HG02759 (cell line): ENCODE measurements around the gene PHLDA1.

Source experiments
- ATAC-seq: cut with Tn5 transposase; IDR thresholded peaks from one replicate; pipeline ENCODE4 v1.9.1; 2021; ENCODE audit warnings: mild to moderate bottlenecking, moderate library complexity; ENCODE audit not compliant: unreplicated experiment

PHLDA1 gene

DNA sequence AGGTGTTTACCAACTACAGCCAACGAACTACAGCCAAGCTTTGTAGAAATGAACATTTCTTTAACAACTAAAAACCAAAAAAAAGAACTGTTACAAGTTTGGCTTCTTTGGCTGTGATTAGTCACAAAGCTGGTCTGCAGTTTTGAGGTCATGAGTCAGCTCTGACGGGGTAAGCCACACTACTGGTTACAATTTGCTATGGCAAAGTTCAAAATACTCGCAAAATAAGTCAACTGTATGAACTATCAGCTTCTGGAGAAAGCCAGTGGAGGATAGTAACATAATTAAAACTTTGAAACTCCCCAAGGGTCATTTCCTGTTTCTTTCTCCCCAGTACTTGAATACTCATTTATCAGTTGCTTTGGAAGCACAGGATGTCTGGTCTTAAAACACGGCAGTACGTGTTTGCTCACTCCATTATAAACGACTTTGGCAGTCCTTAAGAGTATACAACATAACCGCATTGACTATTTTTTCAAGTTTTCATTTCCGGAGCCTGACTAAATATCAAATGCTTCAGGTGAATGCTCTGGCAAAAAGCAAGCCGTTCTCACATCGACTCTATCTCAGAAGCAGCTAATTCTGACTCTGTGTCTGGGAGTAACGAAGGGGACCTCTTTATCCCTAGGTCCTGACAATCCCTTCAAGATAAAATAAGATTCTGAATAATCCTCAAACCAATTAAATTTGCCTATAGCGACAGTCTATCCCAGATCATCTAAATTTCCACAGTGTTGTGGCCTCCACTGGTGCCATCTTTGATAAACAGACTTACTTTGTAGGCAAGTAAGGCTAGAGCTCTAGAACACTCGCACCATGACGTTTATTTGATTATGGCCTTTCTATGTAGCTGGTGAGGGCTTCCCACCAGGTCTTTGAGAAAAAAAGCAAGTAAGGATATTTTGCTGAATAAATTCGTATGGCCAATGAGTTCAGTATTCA, 10.6 kb downstream of the PHLDA1 start:
- ATAC-seq = peak; percentile 70

DNA sequence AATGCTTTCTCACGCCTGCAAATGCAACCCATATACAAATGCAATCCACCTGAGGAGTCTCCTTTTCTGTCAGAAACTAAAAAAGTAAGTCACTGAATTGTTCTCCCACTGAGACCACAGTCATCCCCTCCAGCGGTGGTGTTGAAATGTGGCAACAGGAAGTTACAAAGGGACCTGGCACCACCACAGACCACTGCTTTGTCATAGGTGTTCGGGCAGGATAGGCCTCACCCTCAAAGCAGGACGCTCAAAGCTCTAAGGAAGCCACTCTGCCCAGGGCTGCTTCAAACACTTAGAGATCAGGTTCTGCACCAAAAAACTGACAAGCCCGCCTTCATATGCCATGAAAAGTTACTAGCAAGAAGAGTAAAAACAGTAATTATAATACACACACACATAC, 11.3 kb downstream of the PHLDA1 start:
- ATAC-seq = peak; percentile 64

DNA sequence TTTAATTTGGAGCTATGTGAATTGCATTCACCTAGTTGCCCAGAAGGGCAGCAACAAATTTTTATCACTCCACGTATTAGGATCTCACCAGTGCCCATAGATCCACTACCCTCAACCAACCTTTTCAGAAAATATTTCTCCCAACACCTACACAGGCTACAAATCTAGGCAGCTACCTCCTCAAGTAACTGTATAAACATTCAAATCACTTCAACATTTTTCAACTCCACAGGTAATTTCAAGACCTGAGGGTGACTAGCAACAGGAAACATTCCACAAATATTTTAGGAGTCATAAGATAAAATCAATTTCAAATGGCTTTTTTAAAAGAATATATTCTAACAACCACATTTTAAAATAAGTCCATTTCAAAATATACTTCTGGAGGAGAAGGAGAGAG, 12.9 kb downstream of the PHLDA1 start:
- ATAC-seq = no peak

DNA sequence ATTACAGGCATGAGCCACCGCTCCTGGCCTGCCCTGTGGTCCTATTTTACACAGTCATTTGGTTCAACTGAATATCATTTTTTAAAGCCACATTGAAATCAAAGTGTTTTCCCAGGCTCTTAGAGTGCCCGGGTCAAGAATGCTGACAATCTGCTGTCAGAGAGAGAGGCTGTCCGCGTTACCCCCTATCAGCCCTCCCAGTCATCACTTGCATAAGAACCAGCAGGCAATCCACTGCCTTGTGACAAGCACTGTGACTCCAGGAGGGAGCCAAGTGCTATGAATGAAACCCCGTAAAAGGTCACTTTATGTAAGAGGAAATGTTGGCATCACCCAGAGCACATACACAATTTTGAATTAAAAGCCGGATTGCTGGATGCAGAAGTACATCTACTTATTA, 13.5 kb downstream of the PHLDA1 start:
- ATAC-seq = no peak

DNA sequence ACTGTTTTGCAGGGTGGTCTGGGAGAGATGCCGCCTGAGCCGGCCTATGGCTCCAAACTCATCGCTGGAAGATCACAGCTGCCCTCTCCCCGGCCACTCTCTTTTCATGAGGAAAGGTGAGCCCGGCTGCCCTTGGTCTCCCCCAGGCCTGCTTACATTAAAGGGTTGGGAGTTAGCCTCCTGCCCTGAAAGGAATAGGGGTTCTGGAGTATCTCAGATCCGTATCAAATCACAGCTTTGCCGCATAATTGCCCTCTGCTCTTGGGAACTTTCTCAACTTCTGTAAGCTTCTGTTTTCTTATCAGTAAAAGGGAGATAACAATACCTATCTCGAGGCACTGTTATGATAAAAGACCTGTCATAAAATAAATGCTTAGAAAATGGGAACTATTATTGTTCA, 17.6 kb downstream of the PHLDA1 start:
- no peak for ATAC-seq

DNA sequence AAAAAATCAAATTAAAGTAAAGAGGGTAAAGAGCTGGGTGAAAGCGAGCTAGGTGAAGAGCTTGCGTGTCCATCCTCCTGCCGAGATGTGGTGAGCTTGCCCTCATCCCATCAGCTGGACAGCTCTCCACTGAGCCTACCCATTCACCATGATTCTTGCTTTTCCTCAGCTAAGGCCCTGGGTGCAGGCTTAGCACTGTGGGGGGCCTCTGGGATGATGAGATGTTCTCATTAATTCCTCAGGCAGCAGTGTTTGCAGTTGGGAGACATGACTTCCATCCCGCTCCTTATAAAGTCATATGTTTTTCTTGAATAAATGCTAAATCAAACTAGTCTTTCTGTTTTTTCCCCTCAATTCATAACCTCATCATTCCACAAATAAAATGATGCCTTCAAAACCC, 18.0 kb downstream of the PHLDA1 start:
- ATAC-seq = no peak

DNA sequence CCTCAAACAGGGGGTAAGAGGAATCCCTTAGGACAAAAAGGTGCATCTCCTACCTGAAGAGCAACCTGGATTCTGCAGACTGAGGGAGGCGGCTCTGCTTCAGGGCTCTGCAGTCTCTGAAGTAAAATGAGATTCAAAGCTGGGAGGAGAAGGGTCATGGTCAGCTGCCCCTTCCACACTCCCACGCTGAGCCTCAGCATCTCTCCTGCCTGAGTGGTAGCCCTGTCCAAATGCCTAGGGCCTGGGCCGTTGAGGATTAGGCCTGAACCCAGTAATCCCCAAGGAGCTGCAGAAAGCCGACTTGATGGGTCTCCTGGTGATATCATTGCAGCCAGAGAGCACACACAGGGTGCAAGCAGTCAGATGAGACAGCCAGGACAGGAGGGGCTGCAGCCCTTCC, 18.9 kb downstream of the PHLDA1 start:
- ATAC-seq = no peak

DNA sequence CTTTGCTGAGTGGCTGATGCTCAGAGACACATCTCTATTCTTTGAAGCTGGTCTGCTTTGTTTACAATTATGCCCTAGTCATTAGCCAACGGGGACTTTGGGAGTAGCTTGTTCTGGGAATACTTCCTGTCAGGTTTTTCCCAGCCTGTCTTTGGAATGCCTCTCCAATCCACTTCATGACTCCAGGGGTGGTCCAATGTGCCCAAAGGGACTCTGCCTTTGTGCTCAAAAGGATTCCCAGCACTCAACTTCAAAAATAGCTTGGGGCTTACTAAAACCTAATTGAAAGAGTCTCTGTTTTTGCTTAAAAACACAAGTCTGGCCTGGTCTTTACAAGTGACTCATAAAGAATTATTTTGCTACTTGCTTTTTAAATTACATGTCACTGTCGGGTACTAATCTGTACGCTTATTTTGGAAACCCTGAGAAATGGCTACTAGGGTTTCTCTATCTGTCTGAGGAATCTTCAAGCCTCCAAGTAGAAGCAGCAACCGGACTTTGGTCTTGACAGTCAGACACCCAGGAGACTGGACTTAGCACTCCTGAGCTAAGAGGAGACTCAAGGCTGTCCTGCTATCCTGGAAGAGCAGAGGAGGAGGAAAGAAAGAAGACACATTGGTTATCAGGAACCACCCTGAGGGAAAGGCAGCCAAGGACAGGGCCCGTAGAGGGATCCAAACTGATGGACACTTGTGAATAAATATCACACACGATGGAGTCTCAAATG, 20.7 kb downstream of the PHLDA1 start:
- ATAC-seq = no peak

DNA sequence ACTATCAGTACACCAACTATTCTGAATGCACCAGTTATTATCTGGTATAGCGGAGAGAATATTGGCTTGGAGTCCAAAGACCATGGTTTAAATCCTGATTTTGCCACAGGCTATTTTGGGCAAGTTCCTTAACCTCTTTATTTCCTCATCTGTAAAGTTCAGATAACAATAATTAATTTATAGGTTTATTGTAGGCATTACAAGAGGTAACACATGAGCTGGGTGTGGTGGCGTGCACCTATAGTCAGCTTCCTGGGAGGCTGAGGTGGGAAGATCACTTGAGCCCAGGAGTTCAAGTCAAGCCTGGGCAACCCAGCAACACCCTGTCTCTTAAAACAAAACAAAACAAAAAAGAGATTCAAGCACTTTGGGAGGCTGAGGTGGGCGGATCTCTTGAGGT, 23.1 kb downstream of the PHLDA1 start:
- no peak for ATAC-seq

DNA sequence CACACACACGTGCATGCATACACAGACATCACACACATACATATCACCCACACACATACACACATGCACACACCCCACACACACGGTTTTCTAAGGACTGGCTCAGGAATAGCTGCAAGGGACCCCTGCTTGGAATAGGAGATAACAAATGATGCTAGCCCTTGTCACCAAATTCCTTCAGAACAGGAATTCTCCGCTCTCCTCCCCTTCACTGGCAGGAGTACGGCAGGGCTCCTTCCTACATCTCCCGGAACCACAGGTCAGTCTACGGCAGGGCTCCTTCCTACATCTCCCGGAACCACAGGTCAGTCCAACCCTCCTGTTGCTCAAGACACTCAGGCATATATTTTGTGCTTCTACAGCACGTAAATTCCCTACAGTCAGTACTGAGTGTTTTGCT, 23.9 kb downstream of the PHLDA1 start:
- no peak for ATAC-seq

DNA sequence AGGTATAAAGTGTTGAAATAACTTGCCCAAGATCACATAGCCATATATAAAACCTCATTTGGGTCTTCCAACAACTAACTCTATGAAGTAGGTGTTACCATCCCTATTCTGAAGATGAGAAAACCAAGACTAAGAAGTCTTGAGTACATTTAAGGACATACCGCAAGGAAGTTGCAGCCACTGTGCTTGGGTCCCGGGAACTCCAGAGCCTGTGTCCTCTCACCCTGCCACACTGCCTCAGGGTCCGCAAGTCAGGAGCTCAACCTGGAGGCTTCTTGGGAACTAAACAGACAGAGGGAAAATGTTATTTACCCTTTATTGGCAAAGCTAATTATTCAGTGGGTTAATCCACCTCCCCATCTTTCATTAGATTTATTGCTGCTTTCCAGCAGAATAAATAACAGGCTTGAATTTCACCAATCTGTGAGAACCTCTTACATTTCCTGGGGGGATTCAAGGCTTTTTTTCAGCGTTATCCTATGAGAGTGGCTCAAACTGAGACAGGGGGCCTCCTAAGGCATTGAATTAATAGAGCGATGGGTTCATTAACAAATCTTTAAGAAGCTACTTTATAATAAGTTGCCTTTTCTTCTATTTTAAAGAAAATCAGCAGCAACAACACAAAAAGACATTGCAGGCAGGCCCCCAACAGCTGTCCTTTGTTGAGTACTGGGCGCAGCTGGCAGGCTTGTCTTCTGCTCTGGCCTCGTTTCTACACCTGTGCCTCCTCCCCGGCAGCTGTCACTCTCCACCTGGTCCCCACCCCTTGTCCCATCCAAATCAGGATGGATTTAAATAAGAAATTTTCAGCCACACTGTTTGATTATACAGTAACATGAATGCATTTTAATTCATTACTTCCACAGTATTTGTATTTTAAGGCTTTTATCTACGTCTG, 25.3 kb downstream of the PHLDA1 start:
- no peak for ATAC-seq

DNA sequence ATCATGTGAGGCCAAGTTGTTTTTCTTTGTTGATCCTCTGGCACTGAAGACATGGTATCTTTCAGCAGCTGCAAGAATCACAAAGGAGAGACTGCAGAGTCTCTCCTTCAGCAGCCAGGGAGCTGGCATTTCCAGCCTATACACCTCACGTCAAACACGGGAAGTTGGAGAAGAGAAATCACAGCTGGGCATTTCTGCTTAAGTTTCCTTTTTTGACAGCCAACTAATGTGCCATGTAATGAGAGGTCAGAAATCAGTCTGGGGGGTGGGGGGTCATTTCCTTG, 28.3 kb downstream of the PHLDA1 start:
- ATAC-seq = no peak

DNA sequence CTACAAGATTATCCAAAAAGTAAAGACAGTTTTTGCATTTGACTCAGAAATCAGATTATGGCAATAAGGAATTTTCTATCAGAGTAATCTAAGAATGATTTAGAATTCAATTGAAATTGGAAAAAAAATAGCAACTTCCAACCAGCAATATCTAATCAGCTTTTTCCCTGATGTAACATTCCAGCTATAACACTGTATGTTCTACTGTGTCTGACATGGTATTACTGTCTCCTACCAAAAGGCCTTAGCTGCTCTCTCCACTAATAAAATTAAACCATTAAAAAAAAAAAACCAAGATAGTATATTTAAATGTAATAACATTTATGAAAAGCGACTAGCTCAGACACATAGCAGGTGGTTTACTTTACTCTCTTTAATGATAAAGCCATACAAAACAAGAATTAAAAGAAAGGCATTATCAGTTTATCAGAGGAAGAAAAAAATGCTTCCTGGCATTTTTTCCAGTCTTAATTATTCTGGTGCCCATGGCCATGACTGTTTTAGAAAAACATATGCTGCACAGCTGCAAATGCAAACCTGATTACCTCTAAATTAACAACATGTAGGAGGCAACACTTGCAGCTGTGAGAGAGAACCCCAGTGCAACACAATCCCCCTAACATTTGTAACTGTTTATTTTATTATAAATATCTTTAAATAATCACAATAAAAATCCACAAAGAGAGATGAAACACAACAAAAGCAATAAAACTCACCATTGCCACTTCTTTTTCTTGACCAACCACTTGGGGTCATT, 28.8 kb downstream of the PHLDA1 start:
- no peak for ATAC-seq

DNA sequence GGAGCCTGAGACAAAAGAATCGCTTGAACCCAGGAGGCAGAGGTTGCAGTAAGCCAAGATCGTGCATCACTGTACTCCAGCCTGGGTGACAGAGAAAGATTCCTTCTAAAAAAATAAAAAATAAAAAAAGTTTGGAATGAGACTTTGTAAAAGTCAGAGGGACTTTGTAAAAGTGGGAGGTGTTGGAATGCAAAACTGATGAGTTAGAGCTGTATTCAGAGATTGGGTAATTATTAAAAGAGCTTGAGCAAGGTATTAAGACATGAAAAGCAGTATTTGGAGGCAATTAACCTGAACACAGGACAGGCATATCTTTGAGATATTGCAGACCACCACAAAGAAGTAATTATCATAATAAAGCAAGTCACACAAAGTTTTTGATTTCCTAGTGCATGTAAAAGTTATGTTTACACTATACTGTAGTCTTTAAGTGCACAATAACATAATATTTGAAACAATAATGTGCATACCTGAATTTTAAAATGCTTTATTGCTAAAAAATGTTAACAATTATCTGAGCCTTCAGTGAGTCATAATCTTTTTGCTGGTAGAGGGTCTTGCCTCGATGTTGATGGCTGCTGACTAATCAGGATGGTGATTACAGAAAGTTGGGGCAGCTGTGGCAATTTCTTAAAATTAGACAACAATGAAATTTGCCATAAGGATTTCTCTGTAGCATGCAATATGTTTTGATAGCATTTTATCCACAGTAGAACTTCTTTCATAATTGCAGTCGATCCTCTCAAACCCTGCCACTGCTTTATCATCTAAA, 33.1 kb downstream of the PHLDA1 start:
- no peak for ATAC-seq

DNA sequence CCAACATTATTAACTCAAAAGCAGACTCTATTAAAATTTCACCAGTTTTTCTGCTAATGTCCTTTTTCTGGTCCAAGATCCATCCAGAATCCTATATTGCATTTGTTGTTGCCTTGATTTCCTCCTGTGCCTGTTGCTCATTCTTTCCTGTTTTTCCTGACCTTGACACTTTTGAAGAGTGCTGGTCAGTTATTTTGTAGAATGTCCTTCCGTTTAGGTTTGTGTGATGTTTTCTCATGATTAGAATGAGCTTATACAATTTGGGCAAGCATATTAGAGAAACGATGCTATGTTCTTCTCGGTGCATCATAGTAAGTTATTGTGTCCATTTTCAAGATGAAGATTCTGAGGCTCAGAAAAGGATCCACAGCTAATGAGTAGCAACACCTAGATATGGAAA, 33.9 kb downstream of the PHLDA1 start:
- no peak for ATAC-seq

DNA sequence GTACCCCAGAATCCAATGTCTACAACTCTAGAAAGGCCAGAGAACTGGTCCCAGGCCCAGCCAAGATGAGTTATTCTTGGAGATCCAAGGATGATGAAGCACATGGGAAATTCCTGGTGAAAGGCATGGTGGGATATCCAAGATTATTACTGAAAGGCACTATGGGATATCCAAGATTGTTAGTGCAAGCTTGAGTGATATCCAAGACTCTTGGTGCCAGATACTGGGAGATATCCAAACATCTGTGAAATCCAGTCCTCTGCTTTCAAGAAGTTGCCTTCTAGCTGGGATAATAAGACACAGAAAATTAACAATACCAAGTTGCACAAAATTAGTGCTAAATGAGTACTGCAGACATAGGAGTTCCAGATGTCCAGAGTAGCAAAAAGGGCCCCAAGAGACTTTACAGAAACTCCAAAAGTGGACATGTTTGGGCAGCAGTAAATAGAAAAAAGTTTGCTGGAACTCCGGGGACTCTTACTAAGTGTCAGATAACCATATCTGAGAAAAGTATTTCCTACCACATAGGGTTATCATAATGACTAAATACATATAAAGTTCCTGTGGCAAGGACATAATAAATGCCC, 34.6 kb downstream of the PHLDA1 start:
- ATAC-seq = no peak

DNA sequence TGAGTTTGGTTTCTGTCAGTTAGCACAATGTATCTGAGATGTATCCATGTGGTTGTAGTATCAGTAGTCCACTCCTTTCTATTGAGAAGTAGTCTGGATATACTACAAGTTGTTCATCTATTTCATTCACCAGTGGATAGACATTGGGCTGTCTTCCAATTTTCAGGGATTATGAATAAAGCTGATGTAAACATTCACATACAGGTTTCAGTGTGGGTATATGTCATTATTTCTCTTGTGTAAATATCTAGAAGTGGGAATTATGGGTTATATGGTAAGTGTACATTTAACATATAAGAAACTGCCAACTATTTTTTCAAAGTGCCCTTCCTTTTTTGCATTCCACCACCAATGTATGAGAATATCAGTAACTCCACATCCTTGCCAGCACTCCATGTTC, 35.9 kb downstream of the PHLDA1 start:
- no peak for ATAC-seq

DNA sequence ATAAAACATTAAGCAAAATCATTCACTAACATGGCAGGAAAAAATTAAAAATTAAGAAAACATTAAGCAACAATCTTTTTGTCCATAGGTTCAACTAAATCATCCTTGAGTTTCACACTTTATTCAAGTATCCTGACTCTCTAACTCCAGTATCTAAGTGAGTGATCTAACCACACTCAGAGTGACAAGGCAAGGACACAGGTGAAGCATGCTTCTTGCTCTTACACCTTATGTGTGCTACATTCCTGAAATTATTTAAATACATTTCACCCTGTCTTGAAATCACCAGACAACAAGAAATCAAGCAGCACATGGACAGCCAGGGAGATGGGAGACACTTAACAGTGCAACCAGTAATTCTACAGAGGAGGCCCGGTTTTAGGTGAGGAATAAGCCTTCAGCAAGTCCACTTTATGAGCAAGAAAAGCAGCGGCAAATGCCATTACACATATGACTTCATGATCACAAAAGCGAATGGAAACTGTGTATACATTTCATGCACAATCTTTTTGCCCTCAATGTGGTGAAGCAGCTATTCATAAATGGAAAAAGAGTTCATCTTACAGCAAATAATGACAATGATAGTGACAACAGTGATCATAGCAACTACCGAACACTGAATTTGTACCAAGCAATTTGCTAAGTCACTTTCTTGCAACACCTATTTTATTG, 37.4 kb downstream of the PHLDA1 start:
- no peak for ATAC-seq

DNA sequence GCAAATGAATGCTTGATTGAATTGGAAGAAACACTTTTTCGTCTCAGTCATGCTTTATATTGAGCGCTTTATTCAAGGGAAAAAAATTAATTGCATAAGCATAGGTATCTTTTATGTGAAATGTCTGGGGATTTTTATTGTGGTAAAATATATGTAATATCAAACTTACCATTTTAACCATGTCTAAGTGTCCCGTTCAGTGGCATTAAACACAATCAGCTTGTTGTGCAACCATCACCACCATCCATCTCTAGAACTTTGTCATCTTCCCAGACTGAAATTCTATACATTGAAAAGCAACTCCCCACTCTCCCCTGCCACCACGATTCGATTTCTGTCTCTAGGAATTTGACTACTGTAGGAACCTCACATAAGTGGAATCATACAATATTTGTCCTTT, 39.8 kb downstream of the PHLDA1 start:
- no peak for ATAC-seq
